ENCODE measurements around the gene ELMO1.

DNA sequence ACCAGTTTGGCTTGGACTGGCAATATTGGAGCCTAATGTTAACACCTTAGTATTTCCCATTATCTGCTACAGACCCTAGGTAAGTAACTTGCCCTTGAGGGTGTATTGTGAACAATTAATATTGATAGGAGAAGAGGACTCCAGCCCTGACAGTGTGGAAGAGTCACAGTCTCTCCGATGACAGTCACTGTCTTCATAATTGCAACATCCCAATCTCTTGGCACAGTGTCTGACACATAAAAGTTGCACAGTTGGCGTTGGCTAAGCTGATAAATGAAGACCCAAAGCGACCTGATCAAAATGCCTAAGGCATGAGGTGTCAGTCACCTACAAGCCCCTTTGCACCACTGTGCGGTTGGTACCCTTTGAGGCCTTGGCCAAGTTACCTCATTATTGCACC, 569.6 kb downstream of the ELMO1 start:
- TF ChIP-seq, protein P1, sequence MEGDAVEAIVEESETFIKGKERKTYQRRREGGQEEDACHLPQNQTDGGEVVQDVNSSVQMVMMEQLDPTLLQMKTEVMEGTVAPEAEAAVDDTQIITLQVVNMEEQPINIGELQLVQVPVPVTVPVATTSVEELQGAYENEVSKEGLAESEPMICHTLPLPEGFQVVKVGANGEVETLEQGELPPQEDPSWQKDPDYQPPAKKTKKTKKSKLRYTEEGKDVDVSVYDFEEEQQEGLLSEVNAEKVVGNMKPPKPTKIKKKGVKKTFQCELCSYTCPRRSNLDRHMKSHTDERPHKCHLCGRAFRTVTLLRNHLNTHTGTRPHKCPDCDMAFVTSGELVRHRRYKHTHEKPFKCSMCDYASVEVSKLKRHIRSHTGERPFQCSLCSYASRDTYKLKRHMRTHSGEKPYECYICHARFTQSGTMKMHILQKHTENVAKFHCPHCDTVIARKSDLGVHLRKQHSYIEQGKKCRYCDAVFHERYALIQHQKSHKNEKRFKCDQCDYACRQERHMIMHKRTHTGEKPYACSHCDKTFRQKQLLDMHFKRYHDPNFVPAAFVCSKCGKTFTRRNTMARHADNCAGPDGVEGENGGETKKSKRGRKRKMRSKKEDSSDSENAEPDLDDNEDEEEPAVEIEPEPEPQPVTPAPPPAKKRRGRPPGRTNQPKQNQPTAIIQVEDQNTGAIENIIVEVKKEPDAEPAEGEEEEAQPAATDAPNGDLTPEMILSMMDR (conservative IDR thresholded peaks at IDR 0.05; ENCODE audit: low read depth, low read length) = no peak
- TF ChIP-seq EZH2 (IDR thresholded peaks at IDR 0.05; ENCODE audit: borderline replicate concordance, low read depth, low read length, poor library complexity, severe bottlenecking) = no peak

Measured in A673 (cell line).